NCI-H2196 (cell line): ENCODE results near the gene DAB2.

Experiments used
- DNase-seq: peaks from one replicate; lab custom pipeline; 2025; ENCODE audit not compliant: unreplicated experiment; lab: John Stamatoyannopoulos, UW

The DAB2 gene

DNA sequence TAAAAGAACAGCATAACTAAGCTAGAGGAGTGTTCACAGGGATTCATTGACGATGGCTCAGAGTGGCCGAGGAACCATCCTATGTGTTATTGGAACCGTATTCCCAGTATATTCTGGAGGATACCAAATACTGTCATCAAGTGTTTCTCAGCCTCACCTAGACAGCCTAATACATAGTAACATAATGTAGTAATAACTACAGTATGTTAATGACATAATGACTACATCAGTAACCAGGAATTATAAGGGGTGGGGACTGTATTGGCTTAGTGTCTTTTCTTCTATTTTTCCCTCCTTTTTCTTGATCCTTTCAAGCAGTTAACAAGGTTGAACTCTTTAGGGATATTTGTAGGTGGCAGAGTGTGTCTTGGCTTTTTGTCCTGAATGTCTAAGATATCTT is 33.8 kb downstream of the DAB2 start:
- DNase-seq: no peak

- no peak for DNase-seq
Observed at GRCh38 chr5:39387293-39387692, 37.5 kb downstream of the DAB2 start.

GRCh38 chr5:39384271-39384670 is 40.5 kb downstream of the DAB2 start:
- DNase-seq: no peak

GRCh38 chr5:39381376-39381775 is 43.4 kb downstream of the DAB2 start:
- DNase-seq: no peak

GRCh38 chr5:39379693-39380092 is 45.1 kb downstream of the DAB2 start:
- no peak for DNase-seq

- DNase-seq: no peak
Observed at GRCh38 chr5:39377613-39378012, 47.2 kb downstream of the DAB2 start.

- DNase-seq: peak; percentile 63
Observed at GRCh38 chr5:39376293-39376714, 48.5 kb downstream of the DAB2 start.

DNA sequence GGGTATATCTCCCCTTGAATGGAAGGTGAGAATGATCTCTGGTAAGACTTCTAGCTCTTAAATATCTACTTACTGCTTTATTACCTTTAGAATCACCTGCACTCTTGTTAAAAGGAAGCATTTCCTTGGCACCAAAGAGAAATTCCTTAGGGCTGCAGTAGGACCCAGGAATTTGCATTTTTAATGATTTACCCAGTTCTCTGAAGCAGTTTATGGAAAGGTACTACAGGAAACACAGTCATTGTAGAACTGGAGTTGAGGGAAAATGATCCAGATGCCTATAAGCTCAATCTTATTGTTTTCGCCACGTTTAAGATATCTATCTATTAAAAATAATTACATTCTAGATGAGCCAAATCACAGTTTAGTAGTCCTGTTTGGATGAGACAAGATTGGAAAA is 51.0 kb downstream of the DAB2 start:
- no peak for DNase-seq

GRCh38 chr5:39371367-39371635 is 53.5 kb downstream of the DAB2 start:
- no peak for DNase-seq

DNA sequence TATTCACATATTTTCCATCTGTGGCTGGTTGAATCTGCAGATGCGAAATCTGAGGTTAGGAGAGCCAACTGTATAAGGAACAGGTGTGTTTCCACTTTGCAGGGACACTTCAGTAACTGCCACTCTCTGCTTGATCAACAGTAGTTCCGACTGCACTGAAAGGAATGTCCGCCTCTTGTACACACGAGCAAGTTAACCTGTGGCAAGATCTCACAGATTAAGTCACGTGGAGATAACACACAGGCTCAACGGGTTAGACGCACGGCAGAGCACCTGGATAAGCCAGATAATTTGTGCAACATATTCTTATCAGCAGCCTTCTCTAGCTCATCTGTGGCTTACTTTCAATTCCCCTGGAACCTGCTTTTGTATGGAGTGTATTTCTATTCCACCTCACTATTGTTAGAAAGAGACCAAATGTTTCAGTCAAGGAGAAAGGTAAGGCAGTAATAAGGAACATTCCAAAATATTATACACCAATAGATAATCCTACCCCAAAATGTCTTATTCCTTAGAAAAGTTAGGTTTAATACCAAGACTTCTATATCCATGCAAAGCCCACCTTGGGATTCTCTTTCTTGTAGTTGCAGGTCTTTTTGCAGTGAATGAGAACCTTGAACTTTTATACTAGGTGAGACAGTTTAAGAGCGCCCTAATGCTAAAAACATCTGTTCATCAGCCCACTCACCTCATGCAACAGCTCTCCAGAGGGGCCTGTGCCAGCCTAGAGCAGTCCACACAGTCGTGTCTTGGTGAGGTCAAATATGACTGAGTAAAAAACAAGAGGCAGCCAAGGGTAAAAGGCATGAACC is 54.0 kb downstream of the DAB2 start:
- no peak for DNase-seq

DNA sequence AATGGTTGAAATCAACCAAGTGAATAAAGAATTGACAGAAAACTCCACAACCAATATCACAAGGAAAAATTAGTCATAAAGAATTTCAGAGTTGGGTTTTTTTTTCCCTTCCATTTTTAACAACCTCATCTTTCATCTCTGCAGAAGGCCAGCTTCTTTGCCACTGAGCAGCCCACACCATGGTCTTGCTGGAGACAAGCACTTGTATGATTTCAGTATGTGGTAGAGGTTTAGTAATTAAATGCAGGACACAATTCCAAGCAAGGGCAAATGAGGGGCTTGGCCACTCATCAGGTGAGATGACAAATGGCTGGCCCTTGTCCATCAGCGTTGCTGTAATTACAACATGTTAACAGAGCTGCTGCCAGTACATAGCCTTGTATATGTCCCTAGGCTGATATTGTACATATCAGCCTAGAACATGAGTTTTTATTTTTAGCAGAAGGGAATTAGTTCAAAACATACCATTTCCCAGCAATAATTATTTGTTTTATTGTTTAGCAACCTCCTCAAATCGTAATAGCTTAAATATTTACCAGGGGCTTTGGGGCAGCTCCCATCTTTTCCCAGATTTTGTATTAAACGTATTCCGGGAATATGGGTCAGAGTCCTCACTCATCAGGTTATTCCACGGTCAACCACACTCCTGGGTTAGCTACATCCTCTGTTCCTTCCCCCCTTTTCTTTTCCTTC is 55.5 kb downstream of the DAB2 start:
- no peak for DNase-seq

DNA sequence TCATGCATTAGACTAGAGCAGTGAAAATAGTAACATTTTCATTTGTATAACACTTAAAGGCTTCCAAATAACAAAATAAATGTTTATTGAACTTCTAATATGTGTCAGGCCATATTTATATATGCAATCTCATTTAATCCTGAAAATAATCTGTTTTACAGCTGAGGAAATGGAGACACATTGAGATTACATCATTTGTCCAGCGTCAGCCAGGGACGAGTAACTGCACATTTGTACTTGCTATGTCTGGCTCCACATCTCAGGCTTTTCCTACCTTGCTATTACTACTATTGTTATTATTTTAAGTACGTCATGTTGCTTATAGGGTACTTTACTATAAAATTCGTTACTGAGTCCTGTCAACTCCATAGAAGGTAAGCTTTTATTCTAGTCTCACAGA is 56.7 kb downstream of the DAB2 start:
- no peak for DNase-seq

GRCh38 chr5:39367711-39368110 is 57.1 kb downstream of the DAB2 start:
- no peak for DNase-seq

DNA sequence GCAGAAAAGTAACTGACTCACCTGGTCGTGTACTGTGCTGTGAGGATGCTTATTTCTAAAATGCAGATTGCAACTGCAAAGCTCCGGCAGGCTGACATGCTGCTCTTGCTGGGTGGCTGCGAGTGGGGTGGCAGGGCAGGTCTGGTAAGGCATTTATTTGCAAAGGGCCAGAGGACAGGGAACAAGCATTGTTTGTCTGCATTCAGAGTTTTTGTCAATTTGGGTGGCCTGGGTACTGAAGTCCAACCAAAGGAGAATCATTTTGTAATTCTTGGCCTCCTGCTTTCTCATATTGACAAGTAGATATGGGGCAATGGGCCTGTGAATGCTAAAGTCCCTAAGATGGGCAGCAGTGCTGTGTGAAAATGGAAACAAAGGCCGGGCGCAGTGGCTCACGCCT is 60.4 kb downstream of the DAB2 start, which contains the start of gene C9:
Gene C9 (minus strand): TSS at position 129 of the 400 bp plus-strand sequence. CDS start 31 bp downstream, at position 98.
- DNase-seq: no peak

DNA sequence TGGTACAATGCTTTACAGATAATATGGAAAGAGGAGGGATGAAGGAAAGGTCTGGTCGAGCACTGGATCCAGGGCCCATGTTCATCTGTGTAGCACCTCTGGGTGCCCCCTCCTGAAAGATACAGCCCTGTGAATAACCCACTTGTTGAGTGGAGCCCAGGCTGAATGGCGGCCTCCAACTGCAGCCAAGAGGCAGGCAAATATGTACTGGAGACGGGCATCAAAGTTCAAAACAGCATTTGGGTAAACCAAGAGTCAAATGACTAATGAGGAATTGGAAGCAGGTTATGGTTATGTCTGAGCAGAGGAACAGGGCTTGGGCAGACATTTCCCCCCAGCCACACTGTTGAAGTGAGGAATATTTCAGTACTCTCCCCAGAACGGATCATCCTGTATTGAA is 61.6 kb downstream of the DAB2 start:
- no peak for DNase-seq

GRCh38 chr5:39362646-39363045 is 62.1 kb downstream of the DAB2 start:
- DNase-seq: no peak

DNA sequence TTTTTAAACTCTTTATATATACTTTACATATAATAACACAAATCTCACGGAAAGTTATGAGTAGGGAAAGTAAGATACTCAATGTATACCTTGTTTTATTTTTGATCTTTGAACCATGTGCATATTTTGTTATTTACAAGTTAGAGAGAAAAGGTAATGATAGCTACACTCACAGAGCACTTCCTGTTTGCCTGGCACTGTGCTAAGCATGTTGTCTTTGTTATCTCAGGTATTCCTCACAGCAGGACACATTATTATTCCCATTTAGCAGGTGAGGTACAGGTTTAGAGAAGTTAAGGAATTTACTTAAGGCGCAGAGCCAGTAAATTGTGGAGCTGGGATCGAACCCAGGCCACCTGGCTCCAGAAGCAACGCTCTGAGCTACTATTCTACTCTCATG is 63.5 kb downstream of the DAB2 start:
- DNase-seq: no peak

- DNase-seq: no peak
Observed at GRCh38 chr5:39360471-39361111, 64.2 kb downstream of the DAB2 start.

DNA sequence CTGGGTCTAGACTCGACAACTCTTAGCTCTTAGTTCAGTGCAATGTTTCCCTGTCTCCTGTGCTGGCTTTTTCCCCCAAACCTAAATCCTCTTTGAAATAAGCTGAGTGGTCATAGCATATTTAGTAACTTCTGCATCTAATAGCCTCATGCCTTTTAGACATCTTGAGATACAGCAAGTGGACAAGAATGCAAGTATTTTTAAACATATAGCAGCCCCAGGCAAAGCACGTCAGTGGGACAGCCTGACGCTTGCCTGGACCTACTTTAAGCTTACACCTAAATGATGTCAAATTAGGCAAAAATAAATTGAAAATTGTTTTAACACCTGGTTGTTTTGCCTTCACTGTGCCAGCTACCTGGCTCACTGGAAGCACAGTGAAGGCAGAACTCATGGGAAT is 68.5 kb downstream of the DAB2 start:
- no peak for DNase-seq

- no peak for DNase-seq
Observed at GRCh38 chr5:39355324-39355723, 69.5 kb downstream of the DAB2 start.

DNA sequence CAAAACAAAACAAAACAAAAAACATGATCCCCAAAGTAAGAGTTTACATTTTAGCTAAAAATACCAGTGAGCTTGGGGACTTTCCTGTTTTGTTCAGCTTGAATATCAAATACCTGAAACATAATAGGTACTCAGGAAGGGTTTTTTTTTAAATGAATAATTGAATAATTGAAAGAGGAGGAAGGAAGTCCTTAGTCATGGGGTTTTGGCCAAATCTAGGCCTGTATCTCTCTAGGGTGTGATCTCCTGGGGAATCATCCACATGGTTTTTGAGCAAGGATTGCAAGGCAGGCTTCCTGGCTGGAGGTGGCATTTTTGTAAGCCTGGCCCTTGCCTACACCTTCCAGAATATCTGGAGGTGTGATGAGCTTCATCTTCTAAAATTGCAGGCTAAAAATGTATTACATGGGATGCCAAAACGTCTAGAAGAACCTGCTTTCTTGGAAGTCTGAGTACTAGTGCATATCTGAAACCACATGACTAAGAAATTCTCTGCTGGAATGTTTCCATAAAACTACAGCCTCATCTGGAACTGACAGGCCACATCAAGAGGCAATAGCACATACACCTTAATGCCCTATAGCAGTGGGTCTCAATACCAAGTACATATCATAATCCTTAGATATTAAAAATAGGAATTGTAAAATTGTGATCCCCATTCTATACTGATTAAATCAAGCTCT is 70.9 kb downstream of the DAB2 start:
- no peak for DNase-seq

DNA sequence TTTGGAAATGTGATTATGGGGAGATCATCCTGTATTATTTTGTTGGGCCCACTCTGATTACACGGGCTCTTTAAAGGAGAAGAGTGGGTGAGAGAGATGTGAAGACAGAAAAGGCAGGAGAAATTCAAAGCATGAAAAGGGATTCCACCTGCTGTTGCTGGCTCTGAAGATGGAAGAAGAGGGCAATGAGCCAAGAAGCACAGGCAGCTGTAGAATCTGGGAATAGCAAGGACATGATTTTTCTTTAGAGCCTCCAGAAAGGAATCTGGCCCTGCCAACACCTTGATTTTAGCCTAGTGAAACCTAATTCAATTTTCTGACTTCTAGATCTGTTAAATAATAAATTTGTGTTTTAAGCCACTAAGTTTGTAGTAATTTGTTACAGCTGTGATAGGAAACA is 71.8 kb downstream of the DAB2 start:
- DNase-seq: no peak
